Astrocyte of the cerebellum (primary cell): ENCODE measurements around the gene SHCBP1.
"Not testable (repeated sequence)": the region's sequence is repeated elsewhere in the genome, so short reads cannot be mapped to it uniquely, and the experiment has no call there.

Source experiments
- DNase-seq: peaks from one replicate; pipeline ENCODE4 v3.0.0-alpha.2; 2011; ENCODE audit warnings: low read depth
- H3K4me3 ChIP-seq: 2 replicates; pipeline ENCODE4 v1.5.1; 2011; ENCODE audit warnings: mild to moderate bottlenecking, low read depth, low read length, moderate library complexity
- CTCF ChIP-seq: IDR thresholded peaks from 2 replicates; pipeline ENCODE4 v1.5.1; 2012; ENCODE audit warnings: low read length, low read depth, moderate library complexity, mild to moderate bottlenecking; ENCODE audit errors: missing control alignments
- in situ Hi-C: cut with HindIII; loops from 2 replicates; pipeline ENCODE4 v1.10.0; 2017; ENCODE audit warnings: low sequenced_read_pairs

Gene SHCBP1

GRCh38 chr16:46648656-46649055 is 27.5 kb upstream of the SHCBP1 start:
- in situ Hi-C loops = no loop called here
- peak; percentile 17 for TF ChIP-seq CTCF
- H3K4me3 ChIP-seq = no peak overlapping the region
- DNase-seq = no peak

GRCh38 chr16:46638947-46639925 is 18.1 kb upstream of the SHCBP1 start:
- in situ Hi-C loops = no loop called here
- no peak overlapping the region for H3K4me3 ChIP-seq

GRCh38 chr16:46632778-46633733 is 11.9 kb upstream of the SHCBP1 start:
- no peak for TF ChIP-seq CTCF
- in situ Hi-C loops = no loop called here
- DNase-seq = no peak
- no peak overlapping the region for H3K4me3 ChIP-seq

More at GRCh38 chr16:46638947-46639925, 18.1 kb upstream of the SHCBP1 start:
- no peak for TF ChIP-seq CTCF
- no peak for DNase-seq

GRCh38 chr16:46629331-46630219 is 8.4 kb upstream of the SHCBP1 start:
- in situ Hi-C loops = no loop called here
- no peak overlapping the region for H3K4me3 ChIP-seq
- peak; percentile 57 for TF ChIP-seq CTCF
- no peak for DNase-seq

DNA sequence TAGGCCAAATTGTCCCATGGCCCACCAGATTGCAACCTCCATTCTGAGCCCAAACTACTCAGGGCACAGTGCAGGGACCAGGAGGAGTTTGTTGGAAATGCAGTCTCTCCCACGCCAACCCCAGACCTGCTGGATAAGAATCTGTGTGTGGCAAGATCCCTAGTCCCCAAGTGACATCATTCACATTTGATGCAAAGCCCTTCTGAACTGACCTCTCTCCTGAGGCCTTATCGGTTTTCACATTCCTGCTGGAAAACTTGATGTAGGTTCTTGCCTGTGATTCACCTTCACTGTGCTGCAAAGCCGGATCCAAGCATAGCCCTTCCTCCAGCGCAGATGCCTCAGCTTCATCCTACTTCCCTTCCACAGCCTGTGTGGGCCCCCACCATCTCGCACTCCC is 6.6 kb upstream of the SHCBP1 start:
- no peak for DNase-seq
- TF ChIP-seq CTCF = no peak
- H3K4me3 ChIP-seq = no peak overlapping the region
- in situ Hi-C loops = no loop called here

DNA sequence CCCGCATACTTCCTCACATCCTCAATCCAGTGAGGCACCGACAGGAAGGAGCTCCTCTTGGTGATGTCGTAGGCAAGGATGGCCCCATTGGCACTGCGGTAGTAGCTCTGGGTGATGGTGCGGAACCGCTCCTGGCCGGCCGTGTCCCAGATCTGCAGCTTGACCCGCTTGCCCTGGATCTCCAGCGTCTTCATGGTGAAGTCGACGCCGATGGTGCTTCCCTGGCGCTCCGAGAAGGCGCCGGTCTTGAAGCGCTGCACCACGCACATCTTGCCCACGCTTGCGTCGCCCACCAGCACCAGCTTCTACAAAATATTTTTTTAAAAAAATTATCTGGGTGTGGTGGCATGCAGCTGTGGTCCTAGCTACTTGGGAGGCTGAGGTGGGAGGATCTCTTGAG is 5.5 kb upstream of the SHCBP1 start:
- in situ Hi-C loops, DNase-seq, H3K4me3 ChIP-seq: not testable (repeated sequence)

- DNase-seq, H3K4me3 ChIP-seq, in situ Hi-C loops: not testable (repeated sequence)
These were observed 3.7 kb upstream of the SHCBP1 start for GRCh38 chr16:46624862-46625261.

GRCh38 chr16:46623707-46624106 is 2.5 kb upstream of the SHCBP1 start:
- in situ Hi-C loops, DNase-seq, H3K4me3 ChIP-seq: not testable (repeated sequence)

DNA sequence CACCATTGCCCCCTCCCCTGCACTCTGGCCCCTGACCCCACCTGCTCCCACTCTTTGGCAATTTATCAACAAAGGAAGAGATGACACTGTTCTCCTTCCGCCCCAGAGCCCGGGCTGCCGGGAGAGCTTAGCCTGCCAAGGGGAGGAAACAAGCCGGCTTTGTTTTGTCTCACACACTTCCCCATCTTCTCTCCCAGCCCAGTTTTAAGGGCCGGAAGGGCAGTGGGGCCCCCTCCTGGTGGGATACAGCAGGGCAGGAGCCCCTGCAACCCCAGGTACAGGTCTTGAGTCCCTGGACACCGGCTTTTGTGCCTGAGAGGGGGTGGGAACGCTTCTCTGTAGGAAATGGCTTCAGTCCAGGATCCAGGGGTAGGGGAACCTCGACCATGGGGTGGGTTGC is 2.1 kb upstream of the SHCBP1 start:
- DNase-seq, in situ Hi-C loops: not testable (repeated sequence)

More for the DNA sequence above, 2.1 kb upstream of the SHCBP1 start:
- not testable (repeated sequence) for H3K4me3 ChIP-seq
